Stimulated activated CD4-positive, alpha-beta T cell treated with anti-CD3 and anti-CD28 coated beads, Interleukin-2, amount 100 ng/mL, for 24 hours (primary cell): Measurements from ENCODE around the gene AFF3.

Experiments
- DNase-seq, 2 donors: peaks; one replicate each; pipeline ENCODE4 v3.0.0-alpha.2; 2020

AFF3 gene

DNA sequence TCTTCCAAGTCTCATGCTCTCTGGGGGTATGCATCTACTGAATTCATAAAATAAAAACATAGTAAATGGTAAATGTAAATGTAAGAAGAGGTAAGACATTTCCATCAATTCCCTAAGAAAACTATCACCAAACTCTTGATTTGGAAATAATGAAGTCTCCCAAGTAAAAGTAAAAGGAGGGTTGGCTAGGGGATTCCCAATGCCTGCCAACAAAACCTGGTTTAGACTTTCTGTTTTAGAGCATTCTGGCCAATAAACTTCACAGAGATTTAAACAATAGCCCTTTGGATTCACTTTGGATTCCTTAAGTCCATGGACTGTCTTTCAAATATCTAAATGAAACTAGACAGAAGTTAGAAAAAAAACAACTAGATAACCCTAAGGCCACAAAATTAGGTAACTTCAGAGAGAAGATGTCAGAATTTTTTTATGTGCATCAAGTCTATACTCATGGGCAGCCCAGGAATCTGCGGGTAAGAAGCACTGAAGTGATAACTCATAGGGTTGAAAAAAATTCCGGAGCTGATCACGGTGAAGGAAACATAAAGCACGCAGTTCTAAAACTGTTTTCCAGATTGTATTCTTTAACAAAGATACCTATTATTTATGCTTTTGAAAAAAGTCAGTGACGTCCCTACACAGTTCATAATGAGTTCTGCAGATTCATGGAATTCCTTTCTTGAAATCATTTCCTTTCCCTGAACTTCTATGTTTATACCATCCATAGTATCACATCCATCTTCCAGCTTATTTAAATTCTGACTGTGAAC lies 263.6 kb downstream of the AFF3 start:
- no peak for DNase-seq

DNA sequence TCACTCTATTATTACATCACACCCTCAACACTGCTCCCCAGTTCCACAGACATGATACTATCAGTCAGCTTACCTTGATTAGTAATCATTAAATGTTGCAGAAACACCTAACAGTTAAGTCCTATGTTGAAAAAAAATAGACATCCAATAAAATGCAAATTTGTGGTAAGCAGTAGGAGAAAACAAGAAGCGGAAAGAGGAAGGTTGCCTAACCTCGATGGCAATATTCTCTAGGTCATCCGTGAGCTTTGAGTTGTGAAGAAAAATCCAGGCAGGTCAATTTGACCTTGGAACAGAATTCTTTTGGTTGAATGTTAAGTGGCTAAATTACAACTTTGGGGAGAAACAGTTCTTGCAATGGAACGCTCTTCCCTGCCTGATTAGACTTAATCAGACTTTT lies 264.4 kb downstream of the AFF3 start:
- DNase-seq = no peak

GRCh38 chr2:99876956-99877355 lies 265.4 kb downstream of the AFF3 start:
- no peak for DNase-seq

- DNase-seq = no peak
These were observed 266.7 kb downstream of the AFF3 start for GRCh38 chr2:99875627-99876201.

- no peak for DNase-seq
These were observed 274.1 kb downstream of the AFF3 start for GRCh38 chr2:99868260-99868659.

GRCh38 chr2:99867770-99868169 lies 274.6 kb downstream of the AFF3 start:
- DNase-seq = no peak

DNA sequence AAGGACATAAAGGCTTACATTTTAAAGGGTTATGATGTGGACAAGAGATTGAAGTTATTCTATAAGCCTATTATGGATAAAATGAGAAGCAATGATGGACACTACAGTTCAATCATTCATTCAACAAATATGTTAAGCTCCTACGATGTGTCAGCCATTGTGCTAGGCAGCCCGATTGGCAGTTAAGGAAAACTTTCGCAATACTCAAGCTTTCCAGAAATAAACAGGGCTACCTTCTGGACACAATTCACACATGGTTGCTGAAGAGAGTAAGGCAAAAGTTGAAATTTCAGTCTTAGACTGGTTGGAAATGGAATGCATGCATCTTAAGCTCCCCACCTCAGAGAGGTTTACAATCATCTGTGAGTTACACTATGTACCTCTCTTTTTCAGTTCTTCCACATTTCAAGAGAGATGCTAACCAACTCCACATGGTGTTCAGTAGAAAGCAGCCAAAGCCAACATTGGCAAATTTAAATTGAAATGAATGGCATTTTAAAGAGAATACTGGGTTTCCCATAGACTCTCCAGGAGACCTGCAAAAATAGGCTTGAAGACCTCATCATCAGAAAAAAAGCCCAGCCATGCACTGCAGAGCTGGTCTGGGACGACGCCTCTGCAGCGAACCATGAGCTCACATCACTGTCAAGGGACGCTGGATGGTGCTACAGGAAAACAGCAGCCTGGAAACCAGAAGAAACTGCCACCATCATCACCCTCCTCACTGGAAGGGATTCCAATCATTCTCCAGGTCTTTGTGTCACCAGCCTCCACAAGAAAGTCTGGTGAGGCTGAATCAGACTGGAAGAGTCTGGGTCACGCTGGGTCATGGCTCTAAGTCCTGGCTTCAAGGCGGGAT lies 276.3 kb downstream of the AFF3 start:
- no peak for DNase-seq

DNA sequence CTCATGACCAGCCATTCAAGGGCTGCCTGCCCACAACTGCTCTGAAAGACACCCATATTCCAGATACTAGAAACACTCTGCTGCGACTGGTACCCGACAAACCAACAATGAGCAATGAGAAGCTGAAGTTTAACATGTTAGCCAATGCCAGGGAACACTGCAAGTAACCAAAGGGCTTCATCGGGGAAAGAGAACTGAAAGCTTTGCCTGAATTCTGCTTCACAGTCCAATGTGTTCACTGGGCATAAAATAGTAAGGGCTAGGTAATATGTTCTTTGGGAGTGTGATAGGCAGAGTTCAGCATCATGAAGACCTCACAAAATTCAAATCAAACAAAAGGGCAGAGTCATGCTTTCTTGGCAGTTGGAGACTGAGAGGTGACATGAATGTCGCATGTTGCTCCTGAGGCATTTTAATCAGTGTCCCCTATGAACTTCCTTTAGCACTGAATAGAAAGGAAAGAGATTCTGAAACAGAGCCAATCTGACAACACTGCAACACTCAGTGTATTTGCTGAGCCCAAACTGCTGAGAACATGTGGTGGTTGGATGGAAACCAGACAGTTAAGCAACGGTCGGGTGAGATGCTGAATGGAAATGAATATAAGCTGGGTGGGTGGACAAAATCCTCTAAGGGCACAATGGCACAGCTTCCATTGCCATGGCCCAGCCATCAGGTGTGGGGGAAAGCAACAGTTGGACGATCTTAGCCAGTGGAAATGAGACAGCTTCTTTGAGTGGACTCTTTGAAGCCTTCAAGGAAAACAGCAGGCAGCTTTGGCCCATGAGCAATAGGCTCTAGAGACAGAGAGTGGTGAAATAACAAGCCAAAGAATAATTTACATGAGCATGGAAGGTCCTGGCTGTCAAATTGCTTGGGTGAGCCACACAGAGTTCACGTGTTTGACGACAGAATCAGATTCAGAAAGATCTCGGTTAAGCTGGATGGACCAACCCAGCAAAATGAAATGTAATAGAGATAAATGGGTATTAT lies 277.5 kb downstream of the AFF3 start:
- no peak for DNase-seq

GRCh38 chr2:99863903-99864270 lies 278.5 kb downstream of the AFF3 start:
- no peak for DNase-seq

DNA sequence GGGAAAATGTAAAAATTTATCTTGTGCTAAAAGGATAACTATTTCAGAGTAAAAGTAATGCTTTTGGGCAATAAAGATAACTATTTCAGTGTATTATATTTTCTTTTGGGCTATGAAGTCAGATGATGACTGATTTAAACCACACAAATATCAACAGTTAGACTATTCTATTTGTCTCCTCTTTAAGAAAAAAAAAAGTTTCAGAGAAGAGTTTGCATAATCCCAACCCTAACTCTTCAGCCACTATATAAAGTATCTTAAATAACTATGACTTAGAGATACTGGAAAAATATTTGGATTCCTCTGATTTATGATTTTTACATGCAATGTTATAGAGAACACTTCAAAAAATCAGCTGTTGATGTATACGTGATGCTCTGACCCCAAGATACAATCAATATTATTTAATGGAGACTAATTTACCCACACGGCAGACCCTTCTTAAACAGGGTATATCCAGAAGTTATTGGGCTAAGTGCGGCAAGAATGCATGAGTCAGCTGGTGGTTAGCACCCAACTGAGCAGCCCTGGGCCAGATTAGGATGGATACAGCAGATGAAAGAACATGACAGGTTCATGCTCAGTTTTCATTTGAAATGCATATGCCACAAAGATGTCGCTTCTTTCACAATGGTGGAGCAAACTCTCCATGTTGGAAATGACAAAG lies 279.0 kb downstream of the AFF3 start:
- DNase-seq = no peak

- no peak for DNase-seq
These were observed 279.8 kb downstream of the AFF3 start for GRCh38 chr2:99862566-99862965.

GRCh38 chr2:99861376-99861760 lies 281.0 kb downstream of the AFF3 start:
- no peak for DNase-seq

GRCh38 chr2:99860720-99861375 lies 281.5 kb downstream of the AFF3 start:
- no peak for DNase-seq

- no peak for DNase-seq
These were observed 283.3 kb downstream of the AFF3 start for GRCh38 chr2:99858951-99859596.

DNA sequence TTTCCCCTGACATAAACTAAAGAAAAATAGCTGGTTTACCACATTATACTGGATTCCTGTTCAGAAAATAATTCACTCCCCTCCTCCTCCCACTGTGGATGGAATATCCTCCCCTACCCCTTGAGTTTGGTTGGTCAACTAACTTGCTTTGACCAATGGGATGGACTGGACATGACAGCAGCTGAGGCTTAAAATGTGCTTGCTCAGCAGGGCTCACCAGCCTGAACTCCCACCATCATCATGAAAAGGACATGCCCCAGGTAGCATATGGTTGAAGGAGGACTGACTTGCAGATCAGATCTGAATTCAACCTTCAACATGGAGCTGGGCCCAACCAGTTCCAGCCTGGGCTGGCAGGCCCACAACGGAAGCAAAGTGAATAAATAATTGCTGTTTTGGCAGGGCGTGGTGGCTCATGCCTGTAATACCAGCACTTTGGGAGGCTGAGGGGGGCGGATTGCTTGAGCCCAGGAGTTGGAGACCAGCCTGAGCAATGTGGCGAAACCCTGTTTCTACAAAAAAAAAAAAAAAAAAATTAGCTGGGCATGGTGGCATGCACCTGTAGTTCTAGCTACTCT lies 284.4 kb downstream of the AFF3 start:
- DNase-seq = no peak

DNA sequence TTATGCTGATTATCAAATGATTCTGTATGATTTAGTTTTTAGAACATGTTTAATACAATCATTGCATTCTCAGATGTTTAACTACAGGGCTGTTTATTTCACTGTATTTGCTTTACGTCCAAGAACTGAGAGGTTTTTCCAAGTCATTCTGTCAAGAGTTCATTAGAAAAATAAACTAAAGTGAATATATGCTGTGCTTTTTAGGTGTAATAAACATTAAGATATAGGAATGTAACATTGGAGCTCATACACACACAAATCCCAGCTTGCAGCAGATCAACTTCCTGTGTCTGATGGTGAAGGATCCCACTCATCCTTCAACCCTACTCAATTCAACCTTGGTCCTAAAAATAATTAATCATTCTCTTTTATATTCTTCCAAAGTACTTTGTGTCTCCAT lies 285.0 kb downstream of the AFF3 start:
- no peak for DNase-seq

- no peak for DNase-seq
These were observed 286.3 kb downstream of the AFF3 start for GRCh38 chr2:99856119-99856518.

- DNase-seq = no peak
These were observed 288.0 kb downstream of the AFF3 start for GRCh38 chr2:99854236-99854852.

DNA sequence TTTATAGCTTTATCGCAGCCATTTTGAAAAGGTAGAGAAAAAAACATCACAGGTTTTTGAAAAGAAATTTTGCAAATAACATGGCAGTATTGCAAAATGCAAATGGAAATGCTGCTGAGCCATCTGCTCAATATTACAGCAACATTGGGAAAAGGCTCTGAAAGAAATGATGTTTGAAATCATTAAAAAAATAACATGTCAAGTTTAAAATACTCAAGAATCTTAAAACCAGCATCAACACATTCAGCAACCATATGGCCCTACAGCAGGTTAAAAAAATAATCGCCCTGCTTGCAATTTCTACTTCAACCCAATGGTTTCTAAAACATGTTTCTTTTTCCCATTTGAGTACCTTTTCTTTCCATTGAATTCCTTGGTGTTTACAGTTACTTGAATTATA lies 289.4 kb downstream of the AFF3 start:
- DNase-seq = no peak

DNA sequence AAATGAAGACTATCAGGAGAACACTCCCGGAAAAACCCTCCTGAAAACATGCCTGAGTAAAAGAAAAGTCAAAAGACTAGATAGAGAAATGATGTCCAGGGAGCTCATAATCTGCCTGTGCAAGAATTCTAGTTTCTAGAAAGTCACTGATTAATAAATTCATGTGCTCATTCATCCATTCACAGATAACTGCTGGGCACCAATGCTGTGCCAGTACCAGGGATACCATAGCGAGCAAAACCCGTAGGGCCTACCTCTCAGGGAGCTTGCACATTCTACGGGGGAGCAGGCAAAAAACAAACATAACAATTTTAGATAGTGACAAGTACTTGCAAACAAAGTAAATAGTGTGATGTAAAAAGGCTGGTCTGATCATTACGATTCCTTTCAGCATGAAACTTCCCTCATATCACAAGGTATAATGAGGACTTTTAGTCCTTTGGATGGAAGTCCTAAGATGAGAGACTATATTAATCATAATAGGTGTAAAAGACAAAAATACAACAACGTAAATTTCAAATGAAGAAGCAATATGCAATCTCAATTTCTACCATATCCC lies 289.9 kb downstream of the AFF3 start:
- DNase-seq = no peak
